WTC11 (cell line): ENCODE results near the gene MBD3. TPM values are rescaled to one million over a fixed set of nuclear protein-coding genes. Genes with fewer than 3 reads are reported as not detected.
A peak's percentile ranks its signal among the peaks of the same experiment; 100 is the strongest.

ENCODE experiments used
- ATAC-seq: fragments of 200-7000 bp; cut with Tn5 transposase; 2 replicates; pipeline ENCODE4 v1.10.0; 2021; ENCODE audit warnings: mild to moderate bottlenecking, moderate library complexity
- CTCF ChIA-PET: fragments of 300-600 bp; sonication (Branson Sonifier 250); formaldehyde crosslinking; loops from one replicate; lab custom pipeline; 2021; ENCODE audit warnings: antibody characterized with exemption; lab: Charles Lee
- POLR2A ChIA-PET: fragments of 350-600 bp; sonication (Branson Sonifier 250); formaldehyde crosslinking; loops from one replicate; lab custom pipeline; 2021; ENCODE audit warnings: antibody characterized with exemption; lab: Charles Lee
- DNase-seq: peaks from one replicate; pipeline ENCODE4 v3.0.0; 2021; ENCODE audit warnings: low spot score
- H3K27ac Mint-ChIP-seq: 2 replicates; pipeline ENCODE4 v1.8.0; 2021; ENCODE audit warnings: mixed read lengths
- H3K27me3 Mint-ChIP-seq: 2 replicates; pipeline ENCODE4 v1.8.0; 2021; ENCODE audit warnings: low read depth, mild to moderate bottlenecking, moderate library complexity, mixed read lengths
- H3K36me3 Mint-ChIP-seq: 2 replicates; pipeline ENCODE4 v1.8.0; 2021; ENCODE audit warnings: mixed read lengths
- H3K4me1 Mint-ChIP-seq: 2 replicates; pipeline ENCODE4 v1.8.0; 2022; ENCODE audit warnings: mixed read lengths
- H3K4me3 Mint-ChIP-seq: 2 replicates; pipeline ENCODE4 v1.8.0; 2021; ENCODE audit warnings: mild to moderate bottlenecking, moderate library complexity, mixed read lengths
- H3K9me3 Mint-ChIP-seq: 2 replicates; pipeline ENCODE4 v1.8.0; 2021; ENCODE audit warnings: mixed read lengths
- ARID4B ChIP-seq: sonication (generic); formaldehyde crosslinking; IDR thresholded peaks from 2 replicates; pipeline ENCODE4 v1.8.0; 2023; ENCODE audit warnings: missing genetic modification reagents, mild to moderate bottlenecking, borderline replicate concordance
- ATF1 ChIP-seq: sonication (generic); formaldehyde crosslinking; IDR thresholded peaks from 2 replicates; pipeline ENCODE4 v1.8.1; 2023; ENCODE audit warnings: mild to moderate bottlenecking, moderate library complexity, missing genetic modification reagents
- ATF6 ChIP-seq: sonication (generic); formaldehyde crosslinking; IDR thresholded peaks from 2 replicates; pipeline ENCODE4 v1.8.1; 2023; ENCODE audit warnings: mild to moderate bottlenecking, missing genetic modification reagents
- CREB1 ChIP-seq: sonication (generic); formaldehyde crosslinking; IDR thresholded peaks from 2 replicates; pipeline ENCODE4 v1.8.0; 2023; ENCODE audit warnings: mild to moderate bottlenecking, missing genetic modification reagents
- ELF4 ChIP-seq: sonication (generic); formaldehyde crosslinking; IDR thresholded peaks from 2 replicates; pipeline ENCODE4 v1.8.1; 2022; ENCODE audit warnings: low read depth, mild to moderate bottlenecking, moderate library complexity, missing genetic modification reagents
- ETV6 ChIP-seq: sonication (generic); formaldehyde crosslinking; IDR thresholded peaks from 2 replicates; pipeline ENCODE4 v1.8.1; 2022; ENCODE audit warnings: mild to moderate bottlenecking, missing genetic modification reagents
- FOXK1 ChIP-seq: sonication (generic); formaldehyde crosslinking; IDR thresholded peaks from 2 replicates; pipeline ENCODE4 v1.8.0; 2022; ENCODE audit warnings: mild to moderate bottlenecking, moderate library complexity, missing genetic modification reagents
- FOXP1 ChIP-seq: sonication (generic); formaldehyde crosslinking; IDR thresholded peaks from 2 replicates; pipeline ENCODE4 v1.8.0; 2022; ENCODE audit warnings: missing genetic modification reagents, mild to moderate bottlenecking, moderate library complexity, borderline replicate concordance
- MYBL2 ChIP-seq: sonication (generic); formaldehyde crosslinking; IDR thresholded peaks from 2 replicates; pipeline ENCODE4 v1.8.1; 2023; ENCODE audit warnings: mild to moderate bottlenecking, moderate library complexity, missing genetic modification reagents
- PRRX2 ChIP-seq: fragments of 250-450 bp; sonication (Bioruptor Pico); IDR thresholded peaks from 2 replicates; pipeline ENCODE4 v1.8.0; 2021; ENCODE audit warnings: mild to moderate bottlenecking
- ZNF121 ChIP-seq: sonication (generic); formaldehyde crosslinking; IDR thresholded peaks from 2 replicates; pipeline ENCODE4 v1.8.0; 2023; ENCODE audit warnings: missing genetic modification reagents
- ZNF317 ChIP-seq: sonication (generic); formaldehyde crosslinking; IDR thresholded peaks from 2 replicates; pipeline ENCODE4 v1.8.1; 2023; ENCODE audit warnings: low read depth, mild to moderate bottlenecking, moderate library complexity, missing genetic modification reagents, borderline replicate concordance
- ZNF396 ChIP-seq: fragments of 250-450 bp; sonication (Bioruptor Pico); IDR thresholded peaks from 2 replicates; pipeline ENCODE4 v1.8.0; 2021; ENCODE audit warnings: mild to moderate bottlenecking, moderate library complexity, borderline replicate concordance
- ZNF416 ChIP-seq: fragments of 250-450 bp; sonication (Bioruptor Pico); IDR thresholded peaks from 2 replicates; pipeline ENCODE4 v1.9.0; 2021; ENCODE audit warnings: mild to moderate bottlenecking, inconsistent platforms
- ZNF423 ChIP-seq: fragments of 250-450 bp; sonication (Bioruptor Pico); IDR thresholded peaks from 2 replicates; pipeline ENCODE4 v2.1.2; 2022; ENCODE audit warnings: mild to moderate bottlenecking, moderate library complexity
- total RNA-seq: library from RNA; stranded (reverse); gene quantifications from 3 replicates; pipeline ENCODE4 v1.2.3, GENCODE V29; 2021
- TF ChIP-seq, protein P1 (sequence below): fragments of 200-600 bp; IDR thresholded peaks from 2 replicates; pipeline ENCODE4 v1.8.0; 2022; ENCODE audit warnings: antibody characterized with exemption
- TF ChIP-seq, protein P2 (sequence below): fragments of 250-450 bp; sonication (Bioruptor Pico); IDR thresholded peaks from 2 replicates; pipeline ENCODE4 v1.9.0; 2021; ENCODE audit warnings: moderate library complexity, mild to moderate bottlenecking, inconsistent platforms, borderline replicate concordance
- TF ChIP-seq, protein P3 (sequence below): fragments of 250-450 bp; sonication (Bioruptor Pico); IDR thresholded peaks from 2 replicates; pipeline ENCODE4 v1.9.0; 2021; ENCODE audit warnings: mild to moderate bottlenecking

MBD3 gene
- total RNA-seq, 1 experiment from 2014 or later: 90.2 TPM

- Mint-ChIP-seq H3K27ac (no peak overlapping the region), H3K27me3 (peaks cover 48% of the 10 kb centered on the region), H3K4me1 (peaks cover 5% of the 10 kb centered on the region), H3K36me3 (no peaks in the 10 kb centered on the region)
- TF ChIP-seq MYBL2 (CRISPR knock-in tag) (no peak), PRRX2 (CRISPR knock-in tag) (no peak), ZNF121 (CRISPR knock-in tag) (no peak), ATF6 (CRISPR knock-in tag) (no peak), ELF4 (CRISPR knock-in tag) (no peak), ETV6 (CRISPR knock-in tag) (no peak), ZNF416 (no peak), FOXP1 (no peak), FOXK1 (no peak), ZNF423 (no peak), ARID4B (CRISPR knock-in tag) (no peak), CREB1 (CRISPR knock-in tag) (no peak), ATF1 (CRISPR knock-in tag) (no peak), ZNF317 (no peak), ZNF396 (CRISPR knock-in tag) (no peak)
- TF ChIP-seq, protein P1, sequence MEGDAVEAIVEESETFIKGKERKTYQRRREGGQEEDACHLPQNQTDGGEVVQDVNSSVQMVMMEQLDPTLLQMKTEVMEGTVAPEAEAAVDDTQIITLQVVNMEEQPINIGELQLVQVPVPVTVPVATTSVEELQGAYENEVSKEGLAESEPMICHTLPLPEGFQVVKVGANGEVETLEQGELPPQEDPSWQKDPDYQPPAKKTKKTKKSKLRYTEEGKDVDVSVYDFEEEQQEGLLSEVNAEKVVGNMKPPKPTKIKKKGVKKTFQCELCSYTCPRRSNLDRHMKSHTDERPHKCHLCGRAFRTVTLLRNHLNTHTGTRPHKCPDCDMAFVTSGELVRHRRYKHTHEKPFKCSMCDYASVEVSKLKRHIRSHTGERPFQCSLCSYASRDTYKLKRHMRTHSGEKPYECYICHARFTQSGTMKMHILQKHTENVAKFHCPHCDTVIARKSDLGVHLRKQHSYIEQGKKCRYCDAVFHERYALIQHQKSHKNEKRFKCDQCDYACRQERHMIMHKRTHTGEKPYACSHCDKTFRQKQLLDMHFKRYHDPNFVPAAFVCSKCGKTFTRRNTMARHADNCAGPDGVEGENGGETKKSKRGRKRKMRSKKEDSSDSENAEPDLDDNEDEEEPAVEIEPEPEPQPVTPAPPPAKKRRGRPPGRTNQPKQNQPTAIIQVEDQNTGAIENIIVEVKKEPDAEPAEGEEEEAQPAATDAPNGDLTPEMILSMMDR: no peak
- TF ChIP-seq, protein P2, sequence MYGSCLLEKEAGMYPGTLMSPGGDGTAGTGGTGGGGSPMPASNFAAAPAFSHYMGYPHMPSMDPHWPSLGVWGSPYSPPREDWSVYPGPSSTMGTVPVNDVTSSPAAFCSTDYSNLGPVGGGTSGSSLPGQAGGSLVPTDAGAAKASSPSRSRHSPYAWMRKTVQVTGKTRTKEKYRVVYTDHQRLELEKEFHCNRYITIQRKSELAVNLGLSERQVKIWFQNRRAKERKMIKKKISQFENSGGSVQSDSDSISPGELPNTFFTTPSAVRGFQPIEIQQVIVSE (CRISPR knock-in tag): no peak
- TF ChIP-seq, protein P3, sequence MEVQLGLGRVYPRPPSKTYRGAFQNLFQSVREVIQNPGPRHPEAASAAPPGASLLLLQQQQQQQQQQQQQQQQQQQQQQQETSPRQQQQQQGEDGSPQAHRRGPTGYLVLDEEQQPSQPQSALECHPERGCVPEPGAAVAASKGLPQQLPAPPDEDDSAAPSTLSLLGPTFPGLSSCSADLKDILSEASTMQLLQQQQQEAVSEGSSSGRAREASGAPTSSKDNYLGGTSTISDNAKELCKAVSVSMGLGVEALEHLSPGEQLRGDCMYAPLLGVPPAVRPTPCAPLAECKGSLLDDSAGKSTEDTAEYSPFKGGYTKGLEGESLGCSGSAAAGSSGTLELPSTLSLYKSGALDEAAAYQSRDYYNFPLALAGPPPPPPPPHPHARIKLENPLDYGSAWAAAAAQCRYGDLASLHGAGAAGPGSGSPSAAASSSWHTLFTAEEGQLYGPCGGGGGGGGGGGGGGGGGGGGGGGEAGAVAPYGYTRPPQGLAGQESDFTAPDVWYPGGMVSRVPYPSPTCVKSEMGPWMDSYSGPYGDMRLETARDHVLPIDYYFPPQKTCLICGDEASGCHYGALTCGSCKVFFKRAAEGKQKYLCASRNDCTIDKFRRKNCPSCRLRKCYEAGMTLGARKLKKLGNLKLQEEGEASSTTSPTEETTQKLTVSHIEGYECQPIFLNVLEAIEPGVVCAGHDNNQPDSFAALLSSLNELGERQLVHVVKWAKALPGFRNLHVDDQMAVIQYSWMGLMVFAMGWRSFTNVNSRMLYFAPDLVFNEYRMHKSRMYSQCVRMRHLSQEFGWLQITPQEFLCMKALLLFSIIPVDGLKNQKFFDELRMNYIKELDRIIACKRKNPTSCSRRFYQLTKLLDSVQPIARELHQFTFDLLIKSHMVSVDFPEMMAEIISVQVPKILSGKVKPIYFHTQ: no peak
- TF ChIP-seq, all 79 proteins: peak for 0
- DNase-seq (no peak), ATAC-seq (no peak)
- ChIA-PET POLR2A (no interaction called here), CTCF (no interaction called here)
- H3K9me3 Mint-ChIP-seq: no peaks in the 10 kb centered on the region
- H3K4me3 Mint-ChIP-seq: peak overlapping the region; percentile 68
Observed at GRCh38 chr19:1524972-1525325, 67.7 kb downstream of the MBD3 start.
